WERI-Rb-1 (cell line): ENCODE results near the gene MRTFB.

Experiments used
- DNase-seq: peaks from one replicate; pipeline ENCODE4 v3.0.0-alpha.2; 2020
- H3K27ac ChIP-seq: fragments of 250-450 bp; sonication (Bioruptor Pico); 2 replicates; pipeline ENCODE4 v1.5.1; 2020; ENCODE audit warnings: mild to moderate bottlenecking, moderate library complexity
- H3K27me3 ChIP-seq: fragments of 250-450 bp; sonication (Bioruptor Pico); 2 replicates; pipeline ENCODE4 v1.5.1; 2021; ENCODE audit warnings: mild to moderate bottlenecking, low read depth, moderate library complexity; ENCODE audit not compliant: insufficient read depth, severe bottlenecking
- H3K36me3 ChIP-seq: fragments of 250-450 bp; sonication (Bioruptor Pico); 2 replicates; pipeline ENCODE4 v1.5.1; 2020; ENCODE audit warnings: mild to moderate bottlenecking, moderate library complexity
- H3K4me3 ChIP-seq: 2 replicates; pipeline ENCODE4 v1.5.1; 2011; ENCODE audit warnings: low read depth, mild to moderate bottlenecking, control low read depth, low read length
- H3K9me3 ChIP-seq: fragments of 250-450 bp; sonication (Bioruptor Pico); 2 replicates; pipeline ENCODE4 v1.5.1; 2021; ENCODE audit warnings: mild to moderate bottlenecking, moderate library complexity; ENCODE audit not compliant: severe bottlenecking
- CTCF ChIP-seq: IDR thresholded peaks from 2 replicates; pipeline ENCODE4 v1.5.1; 2011; ENCODE audit warnings: low read depth, mild to moderate bottlenecking, control low read depth, inconsistent platforms, low read length

Gene MRTFB

GRCh38 chr16:14070555-14070876, 603 bp upstream of the MRTFB start:
- Histone ChIP-seq H3K27me3 (no peaks in the 10 kb centered on the region), H3K9me3 (no peaks in the 10 kb centered on the region), H3K36me3 (peaks cover 3% of the 10 kb centered on the region; the same call in 1 of the 2 replicates), H3K4me3 (peak overlapping the region; percentile 89), H3K27ac (peak overlapping the region; percentile 87)
- peak; percentile 7 for DNase-seq
- TF ChIP-seq CTCF: no peak

- no peaks in the 10 kb centered on the region for H3K9me3 ChIP-seq
- H3K27ac ChIP-seq: peak overlapping the region; percentile 87
- H3K4me3 ChIP-seq: peak overlapping the region; percentile 89
- peaks cover 3% of the 10 kb centered on the region; the same call in 1 of the 2 replicates for H3K36me3 ChIP-seq
- H3K27me3 ChIP-seq: no peaks in the 10 kb centered on the region
- DNase-seq: peak; percentile 35
- TF ChIP-seq CTCF: no peak
Measured at GRCh38 chr16:14071576-14072271, 605 bp downstream of the MRTFB start.

GRCh38 chr16:14072360-14072759, 1.2 kb downstream of the MRTFB start:
- no peak overlapping the region for H3K4me3 ChIP-seq
- no peak for TF ChIP-seq CTCF
- no peaks in the 10 kb centered on the region for H3K27me3 ChIP-seq
- H3K27ac ChIP-seq: no peak overlapping the region
- no peak for DNase-seq
- peaks cover 3% of the 10 kb centered on the region; the same call in 1 of the 2 replicates for H3K36me3 ChIP-seq
- no peaks in the 10 kb centered on the region for H3K9me3 ChIP-seq

- TF ChIP-seq CTCF: no peak
- Histone ChIP-seq H3K4me3 (no peak overlapping the region), H3K27me3 (no peaks in the 10 kb centered on the region), H3K27ac (no peak overlapping the region), H3K36me3 (peaks cover 3% of the 10 kb centered on the region; the same call in 1 of the 2 replicates), H3K9me3 (no peaks in the 10 kb centered on the region)
- DNase-seq: no peak
Measured at GRCh38 chr16:14074544-14074943, 3.4 kb downstream of the MRTFB start.

GRCh38 chr16:14077918-14078317, 6.8 kb downstream of the MRTFB start:
- no peak for TF ChIP-seq CTCF
- Histone ChIP-seq H3K9me3 (no peaks in the 10 kb centered on the region), H3K36me3 (peaks cover 11% of the 10 kb centered on the region), H3K4me3 (no peak overlapping the region), H3K27ac (no peak overlapping the region), H3K27me3 (no peaks in the 10 kb centered on the region)
- no peak for DNase-seq

- Histone ChIP-seq H3K27me3 (no peaks in the 10 kb centered on the region), H3K4me3 (no peak overlapping the region), H3K9me3 (no peaks in the 10 kb centered on the region), H3K27ac (no peak overlapping the region), H3K36me3 (peaks cover 3% of the 10 kb centered on the region; the same call in 1 of the 2 replicates)
- no peak for TF ChIP-seq CTCF
- DNase-seq: no peak
Measured at GRCh38 chr16:14086477-14086876, 15.4 kb downstream of the MRTFB start.
